GM21737 (cell line): Measurements from ENCODE around the gene ZNF467.

Experiments used
- ATAC-seq: cut with Tn5 transposase; IDR thresholded peaks from one replicate; pipeline ENCODE4 v1.9.1; 2021; ENCODE audit warnings: mild to moderate bottlenecking, moderate library complexity; ENCODE audit not compliant: unreplicated experiment

Gene ZNF467

GRCh38 chr7:149787428-149788299 lies 14.3 kb upstream of the ZNF467 start:
- no peak for ATAC-seq

- ATAC-seq = no peak
Measured at GRCh38 chr7:149785983-149786382, 12.6 kb upstream of the ZNF467 start.

GRCh38 chr7:149785402-149785801 lies 12.0 kb upstream of the ZNF467 start:
- ATAC-seq = no peak

- no peak for ATAC-seq
Measured at GRCh38 chr7:149784251-149784608, 10.8 kb upstream of the ZNF467 start.

GRCh38 chr7:149783386-149784250 lies 10.2 kb upstream of the ZNF467 start:
- ATAC-seq = no peak

- no peak for ATAC-seq
Measured at GRCh38 chr7:149782682-149783345, 9.4 kb upstream of the ZNF467 start.

- no peak for ATAC-seq
Measured at GRCh38 chr7:149781921-149782320, 8.5 kb upstream of the ZNF467 start.

GRCh38 chr7:149780636-149781419 lies 7.4 kb upstream of the ZNF467 start:
- ATAC-seq = no peak

GRCh38 chr7:149780056-149780455 lies 6.7 kb upstream of the ZNF467 start:
- no peak for ATAC-seq

GRCh38 chr7:149779502-149779805 lies 6.1 kb upstream of the ZNF467 start:
- no peak for ATAC-seq

- no peak for ATAC-seq
Measured at GRCh38 chr7:149778696-149779501, 5.5 kb upstream of the ZNF467 start.

- ATAC-seq = no peak
Measured at GRCh38 chr7:149778327-149778637, 4.9 kb upstream of the ZNF467 start.

- no peak for ATAC-seq
Measured at GRCh38 chr7:149777551-149778326, 4.4 kb upstream of the ZNF467 start.

- no peak for ATAC-seq
Measured at GRCh38 chr7:149776848-149777407, 3.5 kb upstream of the ZNF467 start.

- ATAC-seq = no peak
Measured at GRCh38 chr7:149776289-149776688, 2.9 kb upstream of the ZNF467 start.

- ATAC-seq = no peak
Measured at GRCh38 chr7:149775176-149775556, 1.8 kb upstream of the ZNF467 start.

- ATAC-seq = no peak
Measured at GRCh38 chr7:149774237-149775175, 1.1 kb upstream of the ZNF467 start.

- ATAC-seq = no peak
Measured at GRCh38 chr7:149772956-149773434, 393 bp downstream of the ZNF467 start.
